Trophoblast cell (in vitro differentiated cells and primary cell): ENCODE measurements around the gene RNF222. TPM values are rescaled to one million over a fixed set of nuclear protein-coding genes. Genes with fewer than 3 reads are reported as not detected.

ENCODE experiments used
- DNase-seq, 2 donors: peaks; one replicate each; pipeline ENCODE4 v3.0.0-alpha.2; 2016
- H2AFZ ChIP-seq: 2 replicates; pipeline ENCODE4 v1.6.1; 2013; ENCODE audit warnings: low read length, moderate library complexity, mild to moderate bottlenecking; ENCODE audit not compliant: insufficient read depth, poor library complexity
- H2AK5ac ChIP-seq: 2 replicates; pipeline ENCODE4 v1.6.1; 2013; ENCODE audit warnings: mild to moderate bottlenecking, low read length
- H2BK120ac ChIP-seq: 2 replicates; pipeline ENCODE4 v1.6.1; 2013; ENCODE audit warnings: low read length, mild to moderate bottlenecking, moderate library complexity; ENCODE audit not compliant: insufficient read depth, poor library complexity
- H2BK12ac ChIP-seq: 2 replicates; pipeline ENCODE4 v1.6.1; 2013; ENCODE audit warnings: mild to moderate bottlenecking, low read length, moderate library complexity
- H2BK5ac ChIP-seq: 2 replicates; pipeline ENCODE4 v1.6.1; 2013; ENCODE audit warnings: low read length, low read depth, moderate library complexity, mild to moderate bottlenecking; ENCODE audit not compliant: poor library complexity
- H3K14ac ChIP-seq: 2 replicates; pipeline ENCODE4 v1.6.1; 2013; ENCODE audit warnings: mild to moderate bottlenecking, low read length
- H3K18ac ChIP-seq: 2 replicates; pipeline ENCODE4 v1.6.1; 2013; ENCODE audit warnings: mild to moderate bottlenecking, low read length
- H3K23ac ChIP-seq: 2 replicates; pipeline ENCODE4 v1.6.1; 2013; ENCODE audit warnings: low read length
- H3K27ac ChIP-seq: 2 replicates; pipeline ENCODE4 v1.5.1; 2013; ENCODE audit warnings: low read depth, mild to moderate bottlenecking, inconsistent platforms, low read length, moderate library complexity
- H3K27me3 ChIP-seq: 2 replicates; pipeline ENCODE4 v1.6.1; 2013; ENCODE audit warnings: inconsistent platforms, mild to moderate bottlenecking, low read length, moderate library complexity; ENCODE audit not compliant: insufficient read depth
- H3K36me3 ChIP-seq, 2 experiments: 1 replicate in 1 of 2; 2 replicates in 1 of 2; pipeline ENCODE4 v1.6.1; 2013; ENCODE audit warnings: low read length in 2 of 2, mild to moderate bottlenecking in 2 of 2, moderate library complexity in 1 of 2; ENCODE audit not compliant: insufficient read depth in 2 of 2, control insufficient read depth in 1 of 2
- H3K4ac ChIP-seq: 2 replicates; pipeline ENCODE4 v1.6.1; 2013; ENCODE audit warnings: low read depth, mild to moderate bottlenecking, low read length, moderate library complexity
- H3K4me1 ChIP-seq, 2 experiments: 1 replicate in 1 of 2; 2 replicates in 1 of 2; pipeline ENCODE4 v1.6.1; 2013; ENCODE audit warnings: low read length in 2 of 2, mild to moderate bottlenecking in 2 of 2, moderate library complexity in 1 of 2; ENCODE audit not compliant: insufficient read depth in 2 of 2, control insufficient read depth in 1 of 2
- H3K4me2 ChIP-seq: 2 replicates; pipeline ENCODE4 v1.6.1; 2013; ENCODE audit warnings: inconsistent platforms, mild to moderate bottlenecking, low read length, moderate library complexity
- H3K4me3 ChIP-seq: 2 replicates; pipeline ENCODE4 v1.5.1; 2013; ENCODE audit warnings: mild to moderate bottlenecking, low read depth, low read length, inconsistent platforms
- H3K79me1 ChIP-seq: one replicate; pipeline ENCODE4 v1.6.1; 2013; ENCODE audit warnings: low read length
- H3K79me2 ChIP-seq: 2 replicates; pipeline ENCODE4 v1.6.1; 2013; ENCODE audit warnings: low read length, mild to moderate bottlenecking; ENCODE audit not compliant: control insufficient read depth, insufficient read depth, poor library complexity
- H3K9ac ChIP-seq: 2 replicates; pipeline ENCODE4 v1.6.1; 2013; ENCODE audit warnings: mild to moderate bottlenecking, low read length
- H3K9me3 ChIP-seq: 2 replicates; pipeline ENCODE4 v1.6.1; 2013; ENCODE audit warnings: low read depth, mild to moderate bottlenecking, control low read depth, inconsistent platforms, low read length; ENCODE audit not compliant: insufficient read depth
- H4K12ac ChIP-seq: 2 replicates; pipeline ENCODE4 v1.6.1; 2013; ENCODE audit warnings: low read depth, mild to moderate bottlenecking, low read length, moderate library complexity
- H4K8ac ChIP-seq: 2 replicates; pipeline ENCODE4 v1.6.1; 2013; ENCODE audit warnings: low read depth, mild to moderate bottlenecking, low read length, moderate library complexity
- H4K91ac ChIP-seq: one replicate; pipeline ENCODE4 v1.6.1; 2013; ENCODE audit warnings: low read depth, mild to moderate bottlenecking, low read length, moderate library complexity
- WGBS: extraction: QIAGEN DNeasy Blood & Tissue Kit; methylation state at CpG from one replicate; pipeline ENCODE4 v1.1.7; 2013; ENCODE audit warnings: missing lambda C conversion rate; ENCODE audit not compliant: insufficient read length, insufficient coverage; ENCODE audit errors: extremely low coverage; 5-methylcytosine and 5-hydroxymethylcytosine counted together
- polyA plus RNA-seq: library from polyadenylated mRNA; stranded (reverse); fragments of 200-250 nt; gene quantifications from 2 replicates; pipeline ENCODE4 v1.2.3, GENCODE V29; 2013

Gene RNF222
- 0.07 and 0.12 TPM in 2 replicates for polyA plus RNA-seq

- Histone ChIP-seq H2AK5ac (no peak within 1 kb of the TSS), H2AFZ (no peak within 1 kb of the TSS)
- WGBS, result no CpG with 5 or more reads among the region's 13 CpGs
These were observed at the start of gene RNF222 for GRCh38 chr17:8397636-8398035. TSS of gene RNF222 (minus strand) at chr17:8397827. CDS start at chr17:8393461, 4,366 bp downstream.

GRCh38 chr17:8445536-8445935 is 47.9 kb upstream of the RNF222 start:
- H3K27ac ChIP-seq, result no peak overlapping the region
- H3K14ac ChIP-seq, result no peak overlapping the region
- H4K91ac ChIP-seq, result no peak overlapping the region
- DNase-seq, result no peak
- H3K4me2 ChIP-seq, result no peak overlapping the region
- no peak overlapping the region for H2AK5ac ChIP-seq
- H3K18ac ChIP-seq, result no peak overlapping the region
- WGBS, result no CpG with 5 or more reads among the region's 4 CpGs
- H3K4me3 ChIP-seq, result no peak overlapping the region
- no peak overlapping the region for H3K4ac ChIP-seq
- no peak overlapping the region for H4K12ac ChIP-seq
- peaks cover 9 to 21% of the 10 kb centered on the region in 2 experiments for H3K36me3 ChIP-seq
- H3K27me3 ChIP-seq, result no peaks in the 10 kb centered on the region
- no peak overlapping the region for H2BK120ac ChIP-seq
- H2BK12ac ChIP-seq, result no peak overlapping the region
- H4K8ac ChIP-seq, result no peak overlapping the region
- no peaks in the 10 kb centered on the region for H3K79me1 ChIP-seq
- H2AFZ ChIP-seq, result no peak overlapping the region
- H2BK5ac ChIP-seq, result no peak overlapping the region
- peak overlapping the region; percentile 40 for H3K23ac ChIP-seq
- no peaks in the 10 kb centered on the region for H3K9me3 ChIP-seq
- H3K9ac ChIP-seq, result no peak overlapping the region
- no peaks in the 10 kb centered on the region for H3K4me1 ChIP-seq
- H3K79me2 ChIP-seq, result no peaks in the 10 kb centered on the region

More at GRCh38 chr17:8397636-8398035, at the start of gene RNF222:
- peaks cover 16 to 17% of the 10 kb centered on the region in 2 experiments for H3K4me1 ChIP-seq
- no peak within 1 kb of the TSS for H3K4me3 ChIP-seq
- H2BK12ac ChIP-seq, result no peak within 1 kb of the TSS
- no peak within 1 kb of the TSS for H4K12ac ChIP-seq
- H3K23ac ChIP-seq, result peak within 1 kb of the TSS; percentile 69
- H4K8ac ChIP-seq, result no peak within 1 kb of the TSS
- H3K36me3 ChIP-seq, result no peaks in the 10 kb centered on the region
- no peak within 1 kb of the TSS for H2BK120ac ChIP-seq
- no peak within 1 kb of the TSS for H3K9ac ChIP-seq
- H3K18ac ChIP-seq, result no peak within 1 kb of the TSS
- H3K4ac ChIP-seq, result no peak within 1 kb of the TSS
- peak; percentile 83 to 85 for DNase-seq
- H3K4me2 ChIP-seq, result no peak within 1 kb of the TSS
- H3K79me1 ChIP-seq, result no peaks in the 10 kb centered on the region
- H3K27me3 ChIP-seq, result no peaks in the 10 kb centered on the region
- H3K79me2 ChIP-seq, result no peaks in the 10 kb centered on the region
- H3K27ac ChIP-seq, result no peak within 1 kb of the TSS
- no peak within 1 kb of the TSS for H3K14ac ChIP-seq
- H3K9me3 ChIP-seq, result peaks cover 2% of the 10 kb centered on the region
- no peak within 1 kb of the TSS for H4K91ac ChIP-seq
- H2BK5ac ChIP-seq, result no peak within 1 kb of the TSS

GRCh38 chr17:8444494-8444893 is 46.9 kb upstream of the RNF222 start:
- H3K79me1 ChIP-seq, result no peaks in the 10 kb centered on the region
- no peak overlapping the region for H3K27ac ChIP-seq

GRCh38 chr17:8443756-8444155 is 46.1 kb upstream of the RNF222 start:
- no peaks in the 10 kb centered on the region for H3K9me3 ChIP-seq
- no peak overlapping the region for H4K12ac ChIP-seq
- H3K4me1 ChIP-seq, result no peaks in the 10 kb centered on the region
- H3K79me1 ChIP-seq, result no peaks in the 10 kb centered on the region
- no peak overlapping the region for H2AK5ac ChIP-seq
- H4K8ac ChIP-seq, result no peak overlapping the region
- H3K9ac ChIP-seq, result no peak overlapping the region
- no peak overlapping the region for H3K4me3 ChIP-seq
- no peaks in the 10 kb centered on the region for H3K79me2 ChIP-seq
- H3K36me3 ChIP-seq, result peaks cover 6 to 16% of the 10 kb centered on the region in 2 experiments
- H3K14ac ChIP-seq, result no peak overlapping the region
- no peak overlapping the region for H3K4ac ChIP-seq
- no peak overlapping the region for H4K91ac ChIP-seq
- H3K4me2 ChIP-seq, result no peak overlapping the region
- H3K18ac ChIP-seq, result no peak overlapping the region
- H3K27ac ChIP-seq, result no peak overlapping the region
- H2BK120ac ChIP-seq, result no peak overlapping the region
- H2BK5ac ChIP-seq, result no peak overlapping the region
- no peak overlapping the region for H3K23ac ChIP-seq
- no peak for DNase-seq
- no peak overlapping the region for H2AFZ ChIP-seq
- no peak overlapping the region for H2BK12ac ChIP-seq
- no CpG with 5 or more reads among the region's 7 CpGs for WGBS
- H3K27me3 ChIP-seq, result no peaks in the 10 kb centered on the region

More at GRCh38 chr17:8444494-8444893, 46.9 kb upstream of the RNF222 start:
- Histone ChIP-seq H3K4me2 (no peak overlapping the region), H2BK5ac (no peak overlapping the region), H2BK12ac (no peak overlapping the region), H4K12ac (no peak overlapping the region), H3K9me3 (no peaks in the 10 kb centered on the region), H2AK5ac (no peak overlapping the region), H3K79me2 (no peaks in the 10 kb centered on the region), H3K18ac (no peak overlapping the region), H3K4me3 (no peak overlapping the region), H3K14ac (no peak overlapping the region), H2BK120ac (no peak overlapping the region), H3K36me3 (peaks cover 10 to 20% of the 10 kb centered on the region in 2 experiments), H4K8ac (no peak overlapping the region), H3K27me3 (no peaks in the 10 kb centered on the region), H2AFZ (no peak overlapping the region), H4K91ac (no peak overlapping the region), H3K9ac (no peak overlapping the region), H3K4ac (no peak overlapping the region), H3K4me1 (no peaks in the 10 kb centered on the region), H3K23ac (no peak overlapping the region)
- no CpG with 5 or more reads among the region's 4 CpGs for WGBS
- no peak for DNase-seq
